Stromal cell of bone marrow (primary cell): ENCODE data around the gene GALNT10.

Source experiments
- DNase-seq: peaks from one replicate; pipeline ENCODE4 v3.0.0-alpha.2; 2012; ENCODE audit warnings: low read depth

Gene GALNT10

DNA sequence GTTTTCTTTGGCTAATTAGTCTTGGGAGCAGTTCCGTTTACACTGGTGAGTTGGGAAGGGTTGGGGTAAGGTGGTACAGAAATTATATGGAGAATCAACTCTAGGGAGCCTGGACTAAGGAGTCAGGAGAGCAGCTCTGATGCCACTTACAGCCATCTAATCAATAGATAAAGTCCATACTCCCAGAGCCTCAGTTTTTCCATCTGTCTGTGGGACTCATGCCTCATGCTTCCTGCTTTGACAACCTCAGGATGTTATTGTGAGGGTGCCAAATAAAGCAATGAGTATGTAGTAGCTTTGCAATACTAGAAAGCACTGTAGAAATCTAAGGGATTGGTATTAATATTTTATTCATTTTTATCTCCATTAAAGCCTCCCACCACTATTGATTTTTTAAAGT lies 105.0 kb downstream of the GALNT10 start:
- DNase-seq: no peak

DNA sequence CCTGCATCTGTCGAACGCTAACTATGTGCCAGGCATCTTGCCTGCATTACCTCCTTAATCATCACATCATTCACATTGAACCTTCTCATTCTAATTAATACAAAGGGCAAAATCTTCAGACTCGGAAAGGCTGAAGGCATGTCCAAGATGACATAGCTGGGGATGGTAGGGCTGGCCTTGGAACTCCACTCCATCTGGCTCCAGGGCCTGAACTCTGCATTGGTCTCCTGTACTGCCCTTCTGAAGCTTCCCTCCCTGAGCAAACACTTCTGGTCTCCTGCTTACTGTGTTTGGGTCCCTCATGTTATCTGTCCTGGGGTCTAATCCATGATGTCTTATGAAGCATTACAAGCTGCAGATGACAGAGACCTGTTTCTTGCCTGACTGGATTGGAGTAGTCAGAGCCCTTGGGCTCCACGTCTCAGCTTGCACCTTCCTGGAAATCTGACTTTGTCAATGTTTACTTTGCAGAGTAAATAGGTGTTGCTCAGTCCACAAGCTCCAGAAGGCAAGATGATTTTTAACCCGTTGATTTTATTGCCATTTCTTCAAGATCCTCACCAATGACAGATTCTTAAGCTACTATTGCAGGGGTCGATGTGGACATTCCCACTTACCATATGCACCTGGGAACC lies 106.1 kb downstream of the GALNT10 start:
- DNase-seq: no peak

DNA sequence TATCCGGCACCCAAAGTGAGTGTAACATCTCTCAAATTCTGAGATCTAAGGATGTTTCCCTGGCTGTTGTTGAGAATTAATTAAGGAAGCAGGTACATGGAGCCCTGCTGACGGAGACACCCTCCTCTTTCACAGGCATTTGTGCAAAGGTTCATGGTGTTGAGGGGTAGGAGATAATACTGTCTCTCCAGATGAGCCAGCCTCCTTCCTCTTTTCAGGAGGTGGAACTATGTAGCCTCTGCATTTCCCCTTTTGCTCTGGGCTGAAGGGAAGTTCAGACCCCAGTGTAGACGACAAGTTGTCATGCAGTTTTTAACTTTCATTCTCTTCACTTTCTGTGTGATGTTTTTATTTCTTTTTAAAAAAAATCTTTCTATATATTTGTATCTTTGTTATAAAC lies 107.5 kb downstream of the GALNT10 start:
- no peak for DNase-seq

DNA sequence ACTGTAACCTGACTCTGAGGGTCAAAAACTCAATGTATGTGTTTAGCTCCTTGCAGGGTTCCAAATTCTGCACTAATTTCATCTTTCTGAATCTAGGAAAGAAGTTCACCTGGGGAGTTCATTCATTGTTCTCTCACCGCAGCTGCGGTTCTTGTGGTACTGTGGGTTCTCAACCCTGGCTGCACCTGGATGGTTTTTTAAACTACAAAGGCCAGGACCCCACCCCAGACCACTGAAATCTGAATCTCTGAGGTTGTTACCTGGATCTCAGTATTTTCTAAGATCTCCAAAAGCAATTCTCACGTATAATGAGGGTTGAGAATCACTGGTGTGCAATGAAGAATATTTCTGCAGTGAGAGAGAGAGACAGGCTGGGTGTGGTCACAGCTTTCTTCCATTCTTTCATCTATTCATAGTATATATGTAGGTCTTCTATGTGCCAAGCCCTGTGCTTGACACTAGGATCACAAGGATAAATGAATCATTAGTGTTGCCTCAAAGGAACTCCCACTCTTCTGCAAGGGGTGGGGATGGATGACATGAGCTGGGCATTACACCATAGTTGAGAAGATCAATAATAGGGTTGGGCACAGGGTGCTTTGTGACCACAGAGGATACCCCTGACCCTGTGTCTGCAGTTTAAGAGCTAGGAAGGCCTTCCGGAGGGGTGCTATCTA lies 109.8 kb downstream of the GALNT10 start:
- DNase-seq: no peak

DNA sequence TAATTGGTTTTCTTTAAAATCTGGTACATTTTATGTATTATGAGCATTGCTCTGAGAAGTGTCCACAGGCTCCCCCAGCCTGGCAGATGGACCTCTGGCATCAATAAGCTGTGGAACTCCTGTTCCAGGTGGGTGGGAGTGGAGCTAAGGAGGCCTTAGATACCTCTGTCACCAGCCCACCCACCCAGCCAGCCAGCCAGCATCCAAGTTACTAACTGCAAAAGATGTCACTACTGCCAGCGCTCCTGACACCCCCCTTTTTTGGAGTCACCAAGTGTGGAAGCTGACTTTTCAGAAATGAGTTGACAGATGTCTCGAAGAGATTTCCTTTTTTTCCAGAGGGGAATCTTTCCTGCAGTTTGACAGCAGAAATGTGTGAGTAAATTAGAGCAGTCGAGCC lies 111.2 kb downstream of the GALNT10 start:
- no peak for DNase-seq

DNA sequence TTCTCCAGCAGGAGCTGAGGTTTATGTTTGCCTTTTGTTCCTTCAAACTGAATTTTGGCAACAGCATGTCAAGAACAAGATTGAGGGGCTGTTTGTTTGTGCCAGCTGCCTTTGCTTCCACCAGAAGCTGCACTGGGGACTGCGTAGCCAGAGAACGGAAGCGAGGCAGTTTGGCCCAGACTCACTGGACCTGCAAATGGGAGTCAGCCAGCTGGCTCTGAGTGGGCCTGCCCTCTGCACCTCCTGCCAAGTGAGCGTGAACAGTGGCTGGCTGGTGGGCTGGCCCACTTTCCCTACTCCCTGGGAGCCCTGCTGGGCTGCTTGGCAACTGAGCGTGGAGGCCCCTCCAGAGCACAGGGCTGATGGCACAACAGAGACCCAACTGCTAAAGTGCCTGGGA lies 111.6 kb downstream of the GALNT10 start:
- no peak for DNase-seq

DNA sequence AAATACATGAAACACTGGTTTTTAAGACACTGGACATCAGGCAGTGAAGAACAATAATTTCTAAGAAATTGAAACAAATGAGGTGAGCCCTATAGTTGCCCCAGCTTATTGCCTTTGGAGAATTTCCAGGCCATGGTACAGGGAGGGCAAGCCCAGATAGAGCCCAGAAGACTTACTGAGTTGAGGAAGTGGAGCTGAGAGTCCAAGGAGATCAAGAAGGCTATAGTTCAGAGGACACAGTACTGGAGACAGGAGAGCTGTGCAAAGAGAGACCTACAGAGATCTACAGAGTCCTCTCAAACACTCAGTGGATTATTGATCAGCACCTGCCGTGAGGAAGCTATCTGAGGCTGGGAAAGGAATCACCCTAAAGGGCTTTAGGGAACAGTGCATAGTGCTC lies 112.6 kb downstream of the GALNT10 start:
- DNase-seq: no peak

DNA sequence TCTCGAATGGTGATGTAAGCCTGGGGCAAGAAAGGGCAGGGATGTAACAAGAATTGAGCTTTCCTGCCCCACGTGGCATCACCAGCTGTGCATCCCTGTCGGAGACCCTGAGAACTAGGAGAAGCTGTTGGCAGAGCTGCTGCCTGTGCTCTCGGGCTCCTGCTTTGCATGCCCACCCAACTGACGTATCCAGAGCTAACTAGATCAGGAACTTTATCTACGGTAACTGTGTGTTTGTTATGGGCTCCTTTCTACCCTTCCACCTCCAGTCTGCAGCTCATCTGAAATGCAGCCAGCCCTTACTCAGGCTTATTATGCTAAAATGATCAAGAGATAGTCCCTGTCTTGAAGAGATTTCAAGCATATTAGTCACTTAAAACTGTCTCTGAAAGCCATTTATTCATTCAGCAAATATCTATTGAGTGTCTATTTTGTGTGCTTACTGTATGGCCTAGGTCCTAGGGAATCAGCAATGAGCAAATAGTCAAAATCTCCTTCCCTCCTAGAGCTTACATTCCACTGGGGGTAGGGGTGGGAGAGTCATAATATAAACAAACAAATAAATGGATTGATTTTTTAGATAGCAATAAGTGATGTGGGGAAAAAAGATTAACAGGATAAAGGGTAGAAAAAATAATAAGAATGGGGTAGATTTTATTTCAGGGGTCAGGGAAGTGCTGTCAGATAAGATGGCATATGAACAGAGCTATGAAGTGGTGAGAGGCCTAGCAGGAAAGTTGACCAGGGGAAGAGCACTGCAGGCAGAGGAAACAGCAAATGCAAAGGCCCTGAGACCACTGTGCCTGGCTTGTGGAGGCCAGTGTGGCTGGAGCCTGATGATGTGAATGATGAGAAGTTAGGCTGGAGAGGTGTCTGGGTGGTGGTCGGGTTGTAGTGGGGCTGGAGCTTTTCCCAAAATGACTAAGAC lies 118.2 kb downstream of the GALNT10 start:
- peak; percentile 29 for DNase-seq

DNA sequence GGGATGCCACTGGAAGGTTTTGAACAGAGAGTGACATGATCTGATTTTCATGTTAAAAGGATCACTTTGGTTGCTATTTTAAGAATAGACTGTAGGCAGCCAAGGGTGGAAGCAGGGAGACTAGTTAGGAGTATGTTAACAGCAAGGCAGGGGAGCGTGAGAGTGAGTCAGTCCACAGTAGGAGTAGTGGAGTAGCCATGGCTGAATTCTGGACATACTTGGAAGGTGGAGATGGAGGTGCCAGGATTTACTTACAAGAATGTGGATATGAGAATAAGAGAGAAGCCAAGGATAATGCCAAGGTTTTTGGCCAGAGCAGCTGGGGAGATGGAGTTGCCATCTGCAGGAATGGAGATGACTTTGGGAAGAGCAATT lies 118.8 kb downstream of the GALNT10 start:
- no peak for DNase-seq

DNA sequence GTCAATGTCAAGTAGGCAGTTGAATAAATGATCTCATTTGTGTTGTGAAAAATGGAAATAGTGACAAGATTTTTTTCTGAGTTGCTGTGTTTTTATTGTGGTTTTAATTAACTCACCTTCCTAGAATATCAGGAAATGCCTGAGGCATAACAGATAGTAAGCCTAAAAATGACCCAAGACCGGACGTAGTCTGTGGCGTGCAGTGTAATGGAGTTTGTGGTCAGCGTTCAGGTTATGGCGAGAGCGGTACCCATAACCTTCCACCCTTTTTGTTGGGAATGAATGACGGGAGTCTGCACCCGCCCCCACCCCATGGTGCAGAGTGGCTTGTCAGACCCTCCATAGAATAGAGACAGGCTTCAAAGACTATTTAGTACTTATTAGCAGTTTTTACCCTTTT lies 119.3 kb downstream of the GALNT10 start:
- no peak for DNase-seq

DNA sequence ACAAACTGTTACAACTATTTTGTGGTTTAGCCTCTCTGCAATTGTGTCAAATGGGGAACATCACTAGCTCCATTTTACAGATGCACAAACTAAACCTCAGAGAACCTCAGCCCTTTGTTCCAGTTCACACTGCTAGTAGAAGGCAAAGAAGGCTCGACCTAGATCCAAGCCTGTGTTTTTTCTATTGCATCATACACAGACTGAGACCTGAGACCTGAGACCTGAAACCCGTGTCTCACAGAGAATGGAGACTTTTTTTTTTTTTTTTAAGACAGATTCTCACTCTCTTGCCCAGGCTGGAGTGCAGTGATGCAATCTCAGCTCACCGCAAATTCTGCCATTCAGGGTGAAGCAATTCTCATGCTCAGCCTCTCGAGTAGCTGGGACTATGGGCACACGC lies 120.8 kb downstream of the GALNT10 start:
- DNase-seq: no peak

DNA sequence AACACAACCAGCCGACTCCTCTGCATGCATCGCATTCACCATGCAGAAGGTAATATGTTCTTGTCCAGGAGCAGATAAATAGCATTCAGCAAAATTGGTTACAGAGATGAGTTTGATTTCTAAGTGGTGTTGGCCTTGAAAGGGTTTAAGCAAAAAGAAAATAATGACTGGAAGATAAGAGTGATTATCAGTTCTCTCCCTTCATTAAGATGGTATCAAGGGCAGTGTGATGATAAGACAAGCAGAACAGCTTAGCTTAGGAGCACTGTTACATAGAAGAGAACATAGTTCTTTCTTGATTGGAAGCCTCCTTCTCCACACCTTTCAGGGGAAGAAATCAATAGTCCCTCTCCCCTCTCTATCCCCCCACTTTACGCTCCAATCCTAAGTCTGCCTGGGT lies 121.5 kb downstream of the GALNT10 start:
- no peak for DNase-seq

DNA sequence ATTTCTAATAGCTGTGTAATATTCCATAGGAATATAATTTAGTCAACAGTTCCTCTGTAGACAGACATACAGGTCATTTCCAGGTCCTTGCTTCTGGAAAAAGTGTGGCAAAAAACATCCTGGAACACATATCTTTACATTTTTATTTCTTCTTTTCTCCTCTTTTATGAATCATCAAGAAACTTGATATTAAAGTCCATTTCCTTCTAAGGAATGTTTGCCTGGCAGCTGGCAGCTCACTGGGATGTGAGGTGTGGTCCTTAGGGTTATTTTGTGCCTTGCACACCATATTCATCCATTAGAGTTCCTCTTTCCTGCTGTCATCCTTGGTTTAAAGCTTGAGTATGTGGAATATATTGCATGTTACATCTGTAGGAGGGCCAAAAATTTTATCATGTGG lies 122.0 kb downstream of the GALNT10 start:
- DNase-seq: no peak

DNA sequence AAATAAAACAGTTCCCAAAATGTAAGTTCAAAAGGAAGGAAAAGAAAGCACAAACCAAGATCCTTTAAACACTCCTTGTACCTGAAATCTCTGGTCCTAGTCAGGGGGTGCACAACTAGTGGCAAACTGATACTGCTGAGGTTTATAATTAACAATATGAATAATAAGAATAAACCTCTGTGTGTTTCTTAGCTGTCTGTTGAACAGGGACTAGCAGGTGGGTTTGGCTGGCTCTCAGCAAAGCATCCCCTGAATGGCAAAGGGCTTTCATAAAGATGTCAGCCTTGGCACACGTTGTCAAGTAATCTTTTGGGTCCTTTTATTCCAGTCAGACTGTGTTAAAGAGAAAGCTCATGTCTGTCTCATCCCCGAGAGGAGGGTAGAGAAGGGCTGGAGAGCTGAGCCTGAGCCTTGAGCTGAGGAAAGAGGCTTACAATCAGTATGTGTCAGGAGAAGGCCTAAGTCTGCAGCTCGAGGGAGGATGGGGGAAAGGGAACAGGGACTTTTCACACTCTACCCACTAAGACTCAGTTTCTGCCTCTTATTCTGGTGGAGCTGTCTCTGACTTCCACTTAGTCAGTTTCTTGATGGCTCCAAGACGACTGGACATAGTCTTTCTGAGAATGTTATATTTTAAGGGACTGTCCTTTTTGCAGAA lies 123.0 kb downstream of the GALNT10 start:
- DNase-seq: no peak

DNA sequence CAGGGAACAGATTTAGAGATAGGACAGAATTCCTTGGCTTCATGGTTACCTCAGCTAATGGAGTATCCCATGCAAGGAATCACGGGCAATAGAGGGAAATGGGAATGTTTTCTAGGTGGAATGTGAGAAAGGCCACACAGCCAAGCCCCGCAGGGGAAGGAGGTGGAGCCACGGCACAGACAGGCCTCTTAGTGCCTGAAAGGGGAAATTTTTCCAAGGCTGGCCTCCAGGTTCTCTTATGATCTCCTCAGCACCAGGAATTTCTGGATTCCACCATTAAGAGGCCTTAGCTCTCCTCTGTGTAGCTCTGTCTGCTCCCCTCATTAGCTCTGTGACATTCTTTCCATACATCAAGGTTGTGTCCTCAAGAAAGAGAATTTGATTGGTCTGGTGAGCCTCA lies 124.7 kb downstream of the GALNT10 start:
- DNase-seq: no peak

DNA sequence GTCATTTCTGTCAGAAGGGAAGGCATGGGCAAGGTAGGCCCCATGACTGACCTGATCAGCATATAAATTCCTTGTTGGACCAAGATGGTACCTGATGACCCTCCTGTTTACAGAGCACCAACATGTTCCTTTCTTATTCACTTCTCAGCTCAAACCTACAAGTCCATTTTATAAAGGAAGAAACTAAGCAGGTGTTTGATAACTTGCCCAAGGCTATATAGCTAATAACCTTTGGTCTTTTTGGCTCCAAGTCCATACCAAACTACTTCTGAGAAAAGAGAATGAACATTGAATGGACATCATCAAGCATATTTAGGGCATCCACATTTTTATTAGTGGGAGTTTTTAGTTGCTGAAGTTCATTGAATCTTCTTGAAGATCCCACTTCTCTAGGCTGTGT lies 125.2 kb downstream of the GALNT10 start:
- DNase-seq: no peak

DNA sequence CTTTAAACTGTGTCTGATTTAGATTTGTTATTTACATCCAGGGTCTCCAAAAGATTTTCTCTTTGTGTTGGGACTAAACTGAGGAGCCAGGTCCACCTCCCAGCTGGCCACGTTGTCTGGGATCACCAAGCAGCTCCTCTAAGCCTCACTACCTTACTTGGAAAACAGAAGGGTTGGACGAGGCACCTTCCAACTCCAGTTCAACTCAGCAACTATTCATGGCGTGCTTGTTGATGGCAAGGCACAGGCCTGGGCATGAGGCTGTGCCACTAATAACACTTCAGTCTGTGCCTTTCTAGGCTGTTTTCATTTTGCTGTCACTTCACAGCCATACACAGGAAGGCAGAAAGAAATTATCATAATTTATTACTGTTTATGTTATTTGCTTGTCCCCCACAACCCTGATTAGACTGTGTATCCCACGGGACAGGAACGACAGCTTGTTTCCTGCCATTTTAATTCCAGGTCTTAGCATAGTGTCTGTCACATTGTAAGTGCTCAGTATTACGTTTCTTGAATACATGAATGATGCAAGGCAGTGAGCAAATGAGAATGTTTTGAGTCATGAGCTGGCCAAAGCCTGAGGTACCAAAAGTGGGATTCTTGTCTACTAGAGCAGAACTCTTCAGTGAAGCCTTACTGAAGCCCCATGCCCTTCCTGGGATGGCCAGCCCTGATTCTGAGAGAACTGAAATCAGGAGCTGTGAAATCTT lies 125.8 kb downstream of the GALNT10 start:
- DNase-seq: no peak

DNA sequence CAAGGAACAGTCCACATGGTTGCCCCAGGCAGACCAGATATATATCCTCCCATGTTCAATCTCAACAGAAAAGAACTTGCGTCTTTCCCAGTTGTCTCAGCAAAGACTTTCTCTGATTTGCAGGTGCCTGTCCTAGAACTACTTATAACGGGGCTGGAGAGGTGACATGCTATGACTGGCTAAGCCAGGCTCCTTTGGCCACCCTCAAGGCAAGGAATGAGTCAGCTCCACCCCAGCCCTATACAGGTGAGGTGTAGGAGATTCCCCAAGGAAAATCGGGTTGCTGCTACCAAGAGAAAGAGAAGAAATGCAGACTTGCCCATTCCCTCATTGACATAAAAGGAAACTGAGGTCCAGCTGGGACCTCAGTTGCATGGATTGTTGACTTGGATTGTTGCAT lies 127.4 kb downstream of the GALNT10 start:
- DNase-seq: no peak

DNA sequence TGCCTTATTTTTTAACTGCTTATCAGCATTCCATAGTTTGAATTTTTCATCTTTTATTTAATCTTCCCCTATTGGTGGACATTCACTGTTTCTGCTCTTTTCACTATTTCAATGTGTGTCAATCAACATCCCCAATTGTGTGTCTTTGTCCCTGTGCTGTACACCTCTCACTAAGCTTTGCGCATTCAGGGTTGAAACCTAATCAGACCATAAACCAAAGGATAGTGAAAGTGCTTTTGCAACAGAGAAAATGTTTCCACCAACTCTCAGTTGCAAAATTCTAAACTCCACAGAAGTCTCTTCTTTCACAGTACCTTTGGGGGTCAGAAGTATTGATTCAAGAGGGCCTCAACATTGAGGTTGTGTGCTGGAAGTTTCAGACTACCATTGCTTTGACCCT lies 128.2 kb downstream of the GALNT10 start:
- DNase-seq: no peak

DNA sequence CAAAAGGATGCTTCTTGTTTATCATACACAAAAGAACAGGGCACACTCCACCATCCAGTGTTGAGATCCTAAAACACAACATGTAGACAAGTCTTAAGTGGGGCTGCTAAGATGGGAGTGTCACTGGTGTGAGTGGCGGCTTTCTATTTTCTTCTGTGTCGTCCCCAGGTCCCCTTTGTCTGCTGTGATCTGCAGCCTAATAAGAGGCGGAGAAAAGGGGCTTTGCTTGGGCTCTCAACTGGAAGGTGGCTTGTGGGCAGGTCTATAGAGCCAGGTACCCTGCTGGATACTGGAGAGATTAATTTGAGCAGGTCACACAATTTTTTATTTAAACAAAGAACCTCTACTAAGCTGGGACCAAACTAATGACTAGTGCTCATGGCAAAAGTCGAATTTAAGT lies 129.2 kb downstream of the GALNT10 start:
- DNase-seq: no peak

DNA sequence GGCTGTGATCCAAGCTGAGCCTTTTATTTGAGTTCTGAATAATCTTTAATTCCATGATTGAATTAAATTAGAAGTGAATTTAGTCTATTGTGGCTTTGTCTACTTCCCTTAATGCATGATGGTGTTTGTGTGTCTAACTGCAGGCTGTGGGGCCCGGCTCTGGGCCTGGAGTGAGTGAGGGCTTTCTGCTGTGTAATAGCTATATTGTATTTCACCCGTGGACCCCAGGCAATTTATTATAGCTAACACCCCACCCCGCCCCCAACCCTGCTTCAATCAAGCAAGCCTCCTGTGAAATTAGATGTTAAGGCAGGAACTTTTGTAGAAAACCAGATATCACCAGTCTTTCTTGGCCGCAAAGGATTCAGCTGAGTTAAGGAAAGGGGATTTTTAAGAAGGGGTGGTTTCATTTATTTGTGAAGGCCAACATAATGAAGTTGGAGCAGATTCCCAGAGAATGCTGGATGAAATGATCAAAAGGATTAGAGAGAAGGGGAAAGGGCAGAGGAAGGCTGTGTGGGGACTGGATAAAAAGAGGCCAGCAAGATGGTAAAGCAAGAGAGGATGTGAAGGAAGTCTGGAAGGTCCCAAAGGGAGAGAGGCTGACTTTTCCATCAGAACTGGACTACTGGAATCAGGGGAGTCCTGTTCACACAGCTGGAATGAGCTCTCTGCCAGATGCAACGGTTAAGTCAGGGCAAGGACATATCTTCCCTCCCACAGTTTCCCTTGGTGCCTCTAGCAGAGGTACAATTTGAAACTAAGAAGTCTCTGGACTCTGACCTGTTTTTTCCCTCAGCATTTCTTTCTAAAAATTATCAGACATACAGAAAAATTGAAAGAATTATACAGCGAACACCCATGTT lies 129.9 kb downstream of the GALNT10 start:
- no peak for DNase-seq
